ENCODE results near the gene GNAI3. TPM values are rescaled to one million over a fixed set of nuclear protein-coding genes. Genes with fewer than 3 reads are reported as not detected.

The GNAI3 gene
- polyA plus RNA-seq, 1 donor from 2014 or later = 10.6 TPM

DNA sequence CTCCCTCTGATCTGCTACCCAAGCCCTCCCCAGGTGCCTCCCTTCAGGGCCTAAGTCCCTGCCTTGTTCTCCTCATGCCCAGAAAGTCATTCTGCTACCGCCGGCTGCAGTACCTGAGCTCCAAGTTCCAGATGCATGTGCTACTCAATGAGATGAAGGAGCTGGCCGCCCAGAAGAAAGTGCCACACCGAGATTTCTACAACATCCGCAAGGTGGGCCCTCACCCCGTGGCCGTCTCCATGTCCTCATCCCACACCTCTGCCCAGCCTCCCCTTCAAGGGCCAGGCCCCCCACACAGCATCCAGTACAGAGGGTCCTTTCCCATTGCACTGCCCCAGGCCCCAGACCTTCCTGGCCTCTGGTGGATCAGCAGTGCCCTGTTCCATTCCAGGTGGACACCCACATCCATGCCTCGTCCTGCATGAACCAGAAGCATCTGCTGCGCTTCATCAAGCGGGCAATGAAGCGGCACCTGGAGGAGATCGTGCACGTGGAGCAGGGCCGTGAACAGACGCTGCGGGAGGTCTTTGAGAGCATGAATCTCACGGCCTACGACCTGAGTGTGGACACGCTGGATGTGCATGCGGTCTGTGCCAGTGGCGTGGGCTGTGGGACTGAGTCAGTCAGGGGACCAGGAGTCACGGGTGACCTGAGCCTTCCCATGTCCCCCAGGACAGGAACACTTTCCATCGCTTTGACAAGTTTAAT, 79.4 kb downstream of the GNAI3 start:
- H3K9me2 ChIP-seq (ENCODE audit: insufficient read depth, low read length) = no peaks in the 10 kb centered on the region
- H3K4me3 ChIP-seq (ENCODE audit: low read length) = no peak overlapping the region
- no peak overlapping the region for H2AFZ ChIP-seq (ENCODE audit: low read depth, low read length)
- H3K4me2 ChIP-seq (ENCODE audit: low read length) = no peak overlapping the region
- no peak overlapping the region for H3K27ac ChIP-seq (ENCODE audit: low read length)
- H4K20me1 ChIP-seq (ENCODE audit: insufficient read depth) = no peaks in the 10 kb centered on the region
- H3F3A ChIP-seq (ENCODE audit: insufficient read depth, low read length, poor library complexity, severe bottlenecking) = no peaks in the 10 kb centered on the region
- no peaks in the 10 kb centered on the region for H3K36me3 ChIP-seq (ENCODE audit: insufficient read depth, low read length)
- TF ChIP-seq RAD21 (conservative IDR thresholded peaks at IDR 0.05) (no peak), EZH2 (IDR thresholded peaks at IDR 0.05; ENCODE audit: borderline replicate concordance, insufficient read depth, low read length, poor library complexity, severe bottlenecking) (no peak), POLR2AphosphoS5 (IDR thresholded peaks at IDR 0.05) (no peak)
- no peaks in the 10 kb centered on the region for H3K27me3 ChIP-seq (ENCODE audit: insufficient read depth, low read depth, low read length)
- H3K9me3 ChIP-seq (ENCODE audit: low read length) = no peaks in the 10 kb centered on the region
- no peak overlapping the region for H3K9ac ChIP-seq (ENCODE audit: low read length)
- peaks cover 13% of the 10 kb centered on the region for H3K79me2 ChIP-seq (replicated peaks; ENCODE audit: insufficient read depth, low read length)

DNA sequence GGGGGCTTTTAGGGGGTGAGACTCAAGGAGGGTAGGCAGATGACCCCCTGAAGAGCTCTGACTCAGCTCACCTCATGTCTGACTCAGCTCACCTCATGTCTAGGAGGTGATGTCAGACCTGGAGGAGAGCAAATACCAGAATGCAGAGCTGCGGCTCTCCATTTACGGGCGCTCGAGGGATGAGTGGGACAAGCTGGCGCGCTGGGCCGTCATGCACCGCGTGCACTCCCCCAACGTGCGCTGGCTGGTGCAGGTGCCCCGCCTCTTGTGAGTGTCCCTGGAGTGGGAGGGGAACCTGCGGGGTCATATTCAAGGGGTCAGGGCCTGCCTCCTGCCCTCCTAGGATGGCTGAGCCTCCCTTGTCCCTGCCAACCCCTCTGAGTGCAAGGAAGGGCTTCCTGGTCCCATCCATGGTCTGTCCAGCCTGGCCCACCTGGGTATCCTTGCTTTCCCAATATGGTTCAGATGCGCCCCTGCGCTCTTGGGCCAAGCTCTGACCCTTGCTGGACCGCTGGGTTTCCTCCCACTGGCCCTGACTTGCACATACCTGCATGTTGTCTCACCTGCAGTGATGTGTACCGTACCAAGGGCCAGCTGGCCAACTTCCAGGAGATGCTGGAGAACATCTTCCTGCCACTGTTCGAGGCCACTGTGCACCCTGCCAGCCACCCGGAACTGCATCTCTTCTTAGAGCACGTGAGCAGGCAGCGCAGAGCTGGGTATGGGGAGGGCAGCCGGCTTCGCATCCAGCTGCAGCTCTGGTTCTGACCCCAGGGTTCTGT, 80.3 kb downstream of the GNAI3 start:
- Histone ChIP-seq H3K4me2 (ENCODE audit: low read length) (no peak overlapping the region), H3K27me3 (ENCODE audit: insufficient read depth, low read depth, low read length) (no peaks in the 10 kb centered on the region), H3K9ac (ENCODE audit: low read length) (no peak overlapping the region), H4K20me1 (ENCODE audit: insufficient read depth) (no peaks in the 10 kb centered on the region), H3K79me2 (replicated peaks; ENCODE audit: insufficient read depth, low read length) (peaks cover 4% of the 10 kb centered on the region), H3K4me3 (ENCODE audit: low read length) (no peak overlapping the region), H3K36me3 (ENCODE audit: insufficient read depth, low read length) (no peaks in the 10 kb centered on the region), H3K9me2 (ENCODE audit: insufficient read depth, low read length) (no peaks in the 10 kb centered on the region), H2AFZ (ENCODE audit: low read depth, low read length) (no peak overlapping the region), H3K9me3 (ENCODE audit: low read length) (no peaks in the 10 kb centered on the region), H3F3A (ENCODE audit: insufficient read depth, low read length, poor library complexity, severe bottlenecking) (no peaks in the 10 kb centered on the region), H3K27ac (ENCODE audit: low read length) (no peak overlapping the region)
- TF ChIP-seq TAF1 (IDR thresholded peaks at IDR 0.05; ENCODE audit: low read depth) (no peak), EZH2 (IDR thresholded peaks at IDR 0.05; ENCODE audit: borderline replicate concordance, insufficient read depth, low read length, poor library complexity, severe bottlenecking) (no peak), POLR2AphosphoS5 (IDR thresholded peaks at IDR 0.05) (no peak), EP300 (conservative IDR thresholded peaks at IDR 0.05; ENCODE audit: poor library complexity, severe bottlenecking) (no peak), MXI1 (conservative IDR thresholded peaks at IDR 0.05; ENCODE audit: poor library complexity, severe bottlenecking) (no peak), RAD21 (conservative IDR thresholded peaks at IDR 0.05) (no peak), SMC3 (conservative IDR thresholded peaks at IDR 0.05; ENCODE audit: poor library complexity) (no peak)
- TF ChIP-seq, protein P1, sequence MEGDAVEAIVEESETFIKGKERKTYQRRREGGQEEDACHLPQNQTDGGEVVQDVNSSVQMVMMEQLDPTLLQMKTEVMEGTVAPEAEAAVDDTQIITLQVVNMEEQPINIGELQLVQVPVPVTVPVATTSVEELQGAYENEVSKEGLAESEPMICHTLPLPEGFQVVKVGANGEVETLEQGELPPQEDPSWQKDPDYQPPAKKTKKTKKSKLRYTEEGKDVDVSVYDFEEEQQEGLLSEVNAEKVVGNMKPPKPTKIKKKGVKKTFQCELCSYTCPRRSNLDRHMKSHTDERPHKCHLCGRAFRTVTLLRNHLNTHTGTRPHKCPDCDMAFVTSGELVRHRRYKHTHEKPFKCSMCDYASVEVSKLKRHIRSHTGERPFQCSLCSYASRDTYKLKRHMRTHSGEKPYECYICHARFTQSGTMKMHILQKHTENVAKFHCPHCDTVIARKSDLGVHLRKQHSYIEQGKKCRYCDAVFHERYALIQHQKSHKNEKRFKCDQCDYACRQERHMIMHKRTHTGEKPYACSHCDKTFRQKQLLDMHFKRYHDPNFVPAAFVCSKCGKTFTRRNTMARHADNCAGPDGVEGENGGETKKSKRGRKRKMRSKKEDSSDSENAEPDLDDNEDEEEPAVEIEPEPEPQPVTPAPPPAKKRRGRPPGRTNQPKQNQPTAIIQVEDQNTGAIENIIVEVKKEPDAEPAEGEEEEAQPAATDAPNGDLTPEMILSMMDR (IDR thresholded peaks at IDR 0.05; ENCODE audit: poor library complexity, severe bottlenecking) = no peak
- TF ChIP-seq, protein P2, sequence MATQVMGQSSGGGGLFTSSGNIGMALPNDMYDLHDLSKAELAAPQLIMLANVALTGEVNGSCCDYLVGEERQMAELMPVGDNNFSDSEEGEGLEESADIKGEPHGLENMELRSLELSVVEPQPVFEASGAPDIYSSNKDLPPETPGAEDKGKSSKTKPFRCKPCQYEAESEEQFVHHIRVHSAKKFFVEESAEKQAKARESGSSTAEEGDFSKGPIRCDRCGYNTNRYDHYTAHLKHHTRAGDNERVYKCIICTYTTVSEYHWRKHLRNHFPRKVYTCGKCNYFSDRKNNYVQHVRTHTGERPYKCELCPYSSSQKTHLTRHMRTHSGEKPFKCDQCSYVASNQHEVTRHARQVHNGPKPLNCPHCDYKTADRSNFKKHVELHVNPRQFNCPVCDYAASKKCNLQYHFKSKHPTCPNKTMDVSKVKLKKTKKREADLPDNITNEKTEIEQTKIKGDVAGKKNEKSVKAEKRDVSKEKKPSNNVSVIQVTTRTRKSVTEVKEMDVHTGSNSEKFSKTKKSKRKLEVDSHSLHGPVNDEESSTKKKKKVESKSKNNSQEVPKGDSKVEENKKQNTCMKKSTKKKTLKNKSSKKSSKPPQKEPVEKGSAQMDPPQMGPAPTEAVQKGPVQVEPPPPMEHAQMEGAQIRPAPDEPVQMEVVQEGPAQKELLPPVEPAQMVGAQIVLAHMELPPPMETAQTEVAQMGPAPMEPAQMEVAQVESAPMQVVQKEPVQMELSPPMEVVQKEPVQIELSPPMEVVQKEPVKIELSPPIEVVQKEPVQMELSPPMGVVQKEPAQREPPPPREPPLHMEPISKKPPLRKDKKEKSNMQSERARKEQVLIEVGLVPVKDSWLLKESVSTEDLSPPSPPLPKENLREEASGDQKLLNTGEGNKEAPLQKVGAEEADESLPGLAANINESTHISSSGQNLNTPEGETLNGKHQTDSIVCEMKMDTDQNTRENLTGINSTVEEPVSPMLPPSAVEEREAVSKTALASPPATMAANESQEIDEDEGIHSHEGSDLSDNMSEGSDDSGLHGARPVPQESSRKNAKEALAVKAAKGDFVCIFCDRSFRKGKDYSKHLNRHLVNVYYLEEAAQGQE (IDR thresholded peaks at IDR 0.05; ENCODE audit: borderline replicate concordance) = no peak

Data from neural cell (in vitro differentiated cells).